Endothelial cell of umbilical vein (primary cell): ENCODE measurements around the gene HAPLN1. TPM values are rescaled to one million over a fixed set of nuclear protein-coding genes. Genes with fewer than 3 reads are reported as not detected.

Source experiments
- BruUV-seq: library from RNA; stranded (reverse); fragments of 400-500 nt; replicated peaks from 2 replicates; lab custom pipeline; 2021; lab: Mats Ljungman, UMichigan
- CTCF ChIA-PET: fragments of 300-600, 350-600 bp; sonication (Branson Sonifier 250); formaldehyde crosslinking; loops from one replicate; lab custom pipeline; 2021; ENCODE audit warnings: antibody characterized with exemption, inconsistent platforms; lab: Charles Lee
- POLR2A ChIA-PET: fragments of 300-600, 350-600 bp; sonication (Branson Sonifier 250); formaldehyde crosslinking; loops from one replicate; lab custom pipeline; 2021; ENCODE audit warnings: antibody characterized with exemption, inconsistent platforms; lab: Charles Lee
- DNase-seq: peaks from one replicate; pipeline ENCODE4 v3.0.0-alpha.2; 2011; ENCODE audit warnings: low read depth, low spot score
- FAIRE-seq: peaks from 2 replicates; lab custom pipeline; 2011; peaks lifted over from hg19 to GRCh38; lab: Jason Lieb, UNC
- H2AFZ ChIP-seq: 2 replicates; pipeline ENCODE4 v1.6.0; 2012; ENCODE audit warnings: low read depth, low read length, control low read depth, inconsistent platforms
- H3K27ac ChIP-seq: 2 replicates; pipeline ENCODE4 v1.5.1; 2011; ENCODE audit warnings: low read depth, mild to moderate bottlenecking, control low read depth, low read length, moderate library complexity; ENCODE audit not compliant: insufficient read depth
- H3K27me3 ChIP-seq, 2 experiments: 2 replicates each; pipeline versions ENCODE4 v1.6.0 to v1.6.1; 2011; ENCODE audit warnings: low read length in 2 of 2, mixed read lengths in 1 of 2; ENCODE audit not compliant: control insufficient read depth in 2 of 2, insufficient read depth in 2 of 2
- H3K36me3 ChIP-seq, 2 experiments: 2 replicates in 1 of 2; 3 replicates in 1 of 2; pipeline ENCODE4 v1.5.1; 2011; ENCODE audit warnings: low read length in 2 of 2, mild to moderate bottlenecking in 1 of 2, moderate library complexity in 1 of 2; ENCODE audit not compliant: control insufficient read depth in 2 of 2, insufficient read depth in 2 of 2; ENCODE audit errors: extremely low read depth in 1 of 2
- H3K4me1 ChIP-seq: 3 replicates; pipeline ENCODE4 v1.5.1; 2011; ENCODE audit warnings: mild to moderate bottlenecking, low read length; ENCODE audit not compliant: control insufficient read depth, insufficient read depth; ENCODE audit errors: extremely low read depth
- H3K4me2 ChIP-seq: 2 replicates; pipeline ENCODE4 v1.6.1; 2011; ENCODE audit warnings: low read length, control low read depth, mixed read lengths; ENCODE audit not compliant: insufficient read depth
- H3K4me3 ChIP-seq, 3 experiments: fragments of 200-600 bp in 1 of 3; sonication (generic), shearing (Covaris generic) in 1 of 3; replicated peaks in 1 of 3; 2 replicates each; pipeline ENCODE4 v1.5.1; 2011 to 2016; ENCODE audit warnings: control low read depth in 3 of 3, low read length in 3 of 3, mild to moderate bottlenecking in 2 of 3, inconsistent platforms in 1 of 3, low read depth in 1 of 3, moderate library complexity in 1 of 3; ENCODE audit not compliant: insufficient read depth in 1 of 3
- H3K79me2 ChIP-seq: 2 replicates; pipeline ENCODE4 v1.6.0; 2012; ENCODE audit warnings: low read length, inconsistent platforms; ENCODE audit not compliant: control insufficient read depth, insufficient read depth
- H3K9ac ChIP-seq: replicated peaks from 2 replicates; pipeline ENCODE3; 2011; ENCODE audit warnings: low read length, control low read depth; ENCODE audit not compliant: insufficient read depth; ENCODE audit errors: extremely low read depth
- H3K9me1 ChIP-seq: replicated peaks from 3 replicates; pipeline ENCODE4 v1.6.0; 2011; ENCODE audit warnings: mild to moderate bottlenecking, low read length; ENCODE audit not compliant: control insufficient read depth, insufficient read depth; ENCODE audit errors: extremely low read depth
- H3K9me3 ChIP-seq: replicated peaks from 2 replicates; pipeline ENCODE4 v1.5.1; 2012; ENCODE audit warnings: low read length, inconsistent platforms; ENCODE audit not compliant: control insufficient read depth, insufficient read depth
- H4K20me1 ChIP-seq: replicated peaks from 2 replicates; pipeline ENCODE3; 2011; ENCODE audit warnings: mild to moderate bottlenecking, low read length; ENCODE audit not compliant: control insufficient read depth, insufficient read depth; ENCODE audit errors: extremely low read depth
- CTCF ChIP-seq, 2 donors: IDR thresholded peaks; 1 replicate in 1 of 2; 2 replicates in 1 of 2; pipeline ENCODE4 v1.5.1; 2011; ENCODE audit warnings: low read length in 2 of 2, mild to moderate bottlenecking in 2 of 2, moderate library complexity in 2 of 2, control low read depth in 1 of 2, inconsistent platforms in 1 of 2, low read depth in 1 of 2; ENCODE audit not compliant: insufficient read depth in 1 of 2; ENCODE audit errors: extremely low read depth in 1 of 2
- EZH2 ChIP-seq: IDR thresholded peaks from 2 replicates; pipeline ENCODE4 v1.6.1; 2012; ENCODE audit warnings: borderline replicate concordance, low read depth, mild to moderate bottlenecking, moderate library complexity, low read length, inconsistent platforms; ENCODE audit not compliant: severe bottlenecking
- FOS ChIP-seq: IDR thresholded peaks from 2 replicates; pipeline ENCODE4 v1.6.1; 2011; ENCODE audit warnings: mild to moderate bottlenecking, low read length, moderate library complexity, borderline replicate concordance; ENCODE audit not compliant: insufficient read depth
- GATA2 ChIP-seq: IDR thresholded peaks from 2 replicates; pipeline ENCODE4 v1.7.0; 2011; ENCODE audit warnings: low read depth, mild to moderate bottlenecking, moderate library complexity, mixed read lengths, low read length; ENCODE audit not compliant: insufficient read length, insufficient read depth
- JUN ChIP-seq: IDR thresholded peaks from 2 replicates; pipeline ENCODE4 v1.6.1; 2011; ENCODE audit warnings: borderline replicate concordance, low read depth; ENCODE audit not compliant: insufficient read length, insufficient read depth
- MAX ChIP-seq: IDR thresholded peaks from 2 replicates; pipeline ENCODE4 v1.6.1; 2011; ENCODE audit not compliant: insufficient read depth, insufficient read length
- MYC ChIP-seq: IDR thresholded peaks from one replicate; pipeline ENCODE4 v1.6.1; 2011; ENCODE audit warnings: mild to moderate bottlenecking, low read depth, low read length
- POLR2A ChIP-seq: IDR thresholded peaks from 2 replicates; pipeline ENCODE4 v1.6.1; 2012; ENCODE audit warnings: low read depth, mild to moderate bottlenecking, control low read depth, low read length
- POLR2AphosphoS5 ChIP-seq: IDR thresholded peaks from 2 replicates; pipeline ENCODE4 v1.6.1; 2012; ENCODE audit warnings: low read depth, mild to moderate bottlenecking, control low read depth, low read length, moderate library complexity; ENCODE audit not compliant: insufficient read depth
- dilution Hi-C: fragments of 300-500 bp; cut with MboI; formaldehyde crosslinking; loops from one replicate; pipeline ENCODE4 v1.15.0; 2019; ENCODE audit warnings: low sequenced_read_pairs; ENCODE audit not compliant: extremely low pct_ligation_motif_present
- intact Hi-C: fragments of 100-400 bp; cut with micrococcal nuclease; formaldehyde crosslinking; loops from one replicate; pipeline ENCODE4 v1.10.0; 2022
- polyA plus RNA-seq, 4 experiments: library from polyadenylated mRNA; depleted of rRNA in 3 of 4; stranded (reverse) in 3 of 4; unstranded in 1 of 4; fragments of >200 nt; gene quantifications; 2 replicates each; pipeline versions ENCODE4 v1.2.1 to v1.2.3, GENCODE V29; 2011 to 2012; ENCODE audit warnings: missing spikeins in 1 of 4
- total RNA-seq: library from RNA; stranded (reverse); gene quantifications from 2 replicates; pipeline ENCODE4 v1.2.3, GENCODE V29; 2021

Gene HAPLN1
- total and polyA plus RNA-seq, 2 donors (not counting 3 experiments of a cell fraction or from before 2014, with no cell fraction given) = 0.04 TPM; not detected in 1

GRCh38 chr5:83701886-83702285, 18.8 kb downstream of the HAPLN1 start:
- POLR2A ChIA-PET = no interaction called here
- no TSS peak for BruUV-seq
- dilution Hi-C loops = no loop called here

More at GRCh38 chr5:83701886-83702285, 18.8 kb downstream of the HAPLN1 start:
- intact Hi-C loops = no loop called here
- FAIRE-seq = no peak
- H3K27ac ChIP-seq = no peak overlapping the region
- H3K9me1 ChIP-seq = no peaks in the 10 kb centered on the region
- no peak overlapping the region for H3K4me3 ChIP-seq
- CTCF ChIA-PET = interaction anchor here (1.1 kb wide), 1 partner anchor 10 kb away, joined by 4 read pairs; no protein-coding TSS in a partner anchor
- no peaks in the 10 kb centered on the region for H3K36me3 ChIP-seq
- H3K4me1 ChIP-seq = no peaks in the 10 kb centered on the region
- TF ChIP-seq FOS (no peak), POLR2A (no peak), CTCF (IDR thresholded peaks at IDR 0.05; ENCODE audit: extremely low read depth in 1 of 2, insufficient read depth in 1 of 2, low read depth in 1 of 2, low read length in 2 of 2) (no peak), GATA2 (no peak), EZH2 (no peak), MYC (no peak), JUN (no peak), POLR2AphosphoS5 (no peak), MAX (no peak)
- no peaks in the 10 kb centered on the region for H4K20me1 ChIP-seq
- H2AFZ ChIP-seq = no peak overlapping the region
- H3K9me3 ChIP-seq = no peaks in the 10 kb centered on the region
- DNase-seq = no peak
- no peaks in the 10 kb centered on the region for H3K27me3 ChIP-seq
- no peak overlapping the region for H3K4me2 ChIP-seq
- no peaks in the 10 kb centered on the region for H3K79me2 ChIP-seq
- H3K9ac ChIP-seq = no peak overlapping the region
